SH-SY5Y (cell line): ENCODE data around the gene EFEMP2.

Source experiments
- GATA2 ChIP-seq: IDR thresholded peaks from 2 replicates; pipeline ENCODE4 v1.6.1; 2011; ENCODE audit warnings: mild to moderate bottlenecking, low read depth, low read length
- GATA3 ChIP-seq: IDR thresholded peaks from 2 replicates; pipeline ENCODE4 v1.6.1; 2011; ENCODE audit warnings: low read depth, mild to moderate bottlenecking, low read length, moderate library complexity

EFEMP2 gene

DNA sequence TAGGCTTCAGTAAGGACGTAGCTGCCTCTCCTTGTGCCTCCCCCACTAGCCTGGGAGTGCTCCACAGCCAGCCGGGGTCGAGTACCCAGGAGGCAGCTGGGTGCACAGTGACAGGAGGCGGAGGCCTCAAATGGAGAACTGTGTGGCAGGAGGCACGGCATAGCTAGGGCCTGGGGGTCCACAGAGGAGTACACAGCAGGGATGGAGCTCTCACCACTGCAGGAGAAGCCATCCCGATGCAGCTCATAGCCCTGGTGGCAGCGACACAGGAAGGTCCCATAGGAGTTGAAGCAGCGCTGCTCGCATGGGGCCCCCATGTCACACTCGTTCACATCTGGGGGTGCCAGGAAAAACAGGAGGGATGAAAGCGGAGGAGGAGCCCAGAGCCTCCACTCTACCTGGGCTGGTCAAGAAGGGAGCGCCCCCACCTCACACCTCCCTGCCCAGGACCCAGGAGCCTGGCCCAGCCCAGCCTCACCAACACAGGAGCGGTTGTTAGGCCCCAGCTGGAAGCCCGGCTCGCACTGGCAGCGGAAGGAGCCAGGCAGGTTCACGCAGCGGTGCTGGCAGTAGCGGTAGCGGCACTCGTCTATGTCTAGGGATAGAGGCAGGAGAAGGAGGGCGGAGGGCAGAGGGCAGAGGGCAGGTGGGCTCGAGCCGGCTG is 2.8 kb downstream of the EFEMP2 start:
- TF ChIP-seq GATA2 (no peak), GATA3 (no peak)

DNA sequence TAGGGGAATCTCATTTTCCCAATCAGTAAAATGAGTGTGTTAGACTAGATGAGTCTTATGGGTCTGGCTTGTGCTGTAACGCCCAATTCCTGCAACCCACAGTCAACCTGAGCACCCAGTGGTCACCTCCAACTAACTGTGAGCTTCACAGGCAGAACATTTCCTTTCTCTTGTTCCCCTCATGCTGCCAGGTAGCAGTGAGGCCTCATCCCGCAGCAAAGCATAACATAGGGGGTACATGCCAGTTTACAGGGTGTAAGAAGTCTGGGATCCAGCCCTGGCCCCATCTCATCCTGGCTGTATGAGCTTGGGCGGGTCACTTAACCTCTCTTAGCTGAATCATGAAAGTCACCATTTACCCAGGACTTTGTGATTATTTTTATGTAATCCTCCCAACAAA is 3.7 kb downstream of the EFEMP2 start:
- TF ChIP-seq GATA3 (no peak), GATA2 (no peak)

DNA sequence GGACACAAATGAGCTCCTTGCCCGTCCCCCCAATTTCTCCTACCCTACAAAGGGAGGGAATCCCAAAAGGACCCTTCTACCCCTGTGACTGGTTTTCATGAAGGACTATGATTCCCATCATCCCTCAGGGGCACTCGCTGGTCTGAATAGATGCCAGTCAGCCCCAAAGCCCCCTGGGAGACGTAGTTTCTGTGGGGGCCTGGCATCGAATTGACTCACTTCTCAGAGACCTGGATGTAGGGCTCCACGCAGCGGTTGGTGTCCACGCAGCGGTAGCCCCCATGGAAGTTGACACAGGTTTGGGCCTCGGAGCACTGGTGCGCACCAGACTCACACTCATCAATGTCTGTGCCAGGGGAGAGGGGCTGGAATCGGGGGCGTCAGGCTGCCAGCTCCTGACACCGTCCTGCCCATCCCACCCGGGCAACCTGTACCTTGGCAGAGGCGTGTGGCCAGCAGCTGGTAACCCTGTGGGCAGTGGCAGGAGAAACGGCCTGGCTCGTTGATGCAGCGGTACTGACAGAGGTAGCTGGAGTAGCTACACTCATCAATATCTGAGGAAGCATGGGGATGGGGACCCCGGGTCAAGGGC is 4.4 kb downstream of the EFEMP2 start:
- TF ChIP-seq GATA3: no peak
- no peak for TF ChIP-seq GATA2

DNA sequence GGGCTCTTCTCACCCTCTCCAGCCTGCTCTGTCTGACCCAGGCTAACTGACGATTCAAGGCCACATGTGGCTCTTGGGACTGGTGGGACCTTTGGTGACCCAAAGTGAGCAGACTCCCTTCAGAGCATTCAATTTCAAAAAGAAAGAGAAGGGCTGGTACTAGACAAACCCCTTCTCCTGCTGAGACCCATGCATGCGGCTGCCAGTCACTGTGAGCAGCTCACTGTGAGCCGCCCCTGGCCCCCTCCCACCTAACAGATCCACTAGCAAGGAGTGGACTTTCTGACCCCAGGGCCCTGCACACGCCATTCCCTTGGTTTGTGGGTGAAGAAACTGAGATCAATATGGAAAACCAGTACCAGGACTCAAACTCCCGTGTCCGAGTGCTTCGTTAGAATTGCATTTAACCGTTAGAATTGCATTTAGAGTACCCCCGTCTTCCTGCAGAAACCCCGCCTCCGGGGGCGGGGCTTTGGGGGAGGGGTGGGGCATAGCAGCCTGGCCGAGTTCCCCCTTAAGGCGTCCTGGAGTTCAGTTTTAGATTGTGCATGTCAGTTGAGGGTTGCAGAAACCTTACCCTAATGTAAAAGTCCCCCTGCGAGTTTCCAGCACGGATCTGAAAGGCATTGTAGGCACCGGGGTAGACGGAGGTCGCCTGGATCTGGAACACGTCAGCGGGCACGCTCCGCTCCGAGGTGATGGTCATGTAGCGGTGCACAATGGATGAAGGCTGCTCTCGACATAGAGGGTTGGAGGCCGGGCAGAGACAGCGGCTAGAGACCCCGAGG is 5.1 kb downstream of the EFEMP2 start:
- TF ChIP-seq GATA2: no peak
- no peak for TF ChIP-seq GATA3

DNA sequence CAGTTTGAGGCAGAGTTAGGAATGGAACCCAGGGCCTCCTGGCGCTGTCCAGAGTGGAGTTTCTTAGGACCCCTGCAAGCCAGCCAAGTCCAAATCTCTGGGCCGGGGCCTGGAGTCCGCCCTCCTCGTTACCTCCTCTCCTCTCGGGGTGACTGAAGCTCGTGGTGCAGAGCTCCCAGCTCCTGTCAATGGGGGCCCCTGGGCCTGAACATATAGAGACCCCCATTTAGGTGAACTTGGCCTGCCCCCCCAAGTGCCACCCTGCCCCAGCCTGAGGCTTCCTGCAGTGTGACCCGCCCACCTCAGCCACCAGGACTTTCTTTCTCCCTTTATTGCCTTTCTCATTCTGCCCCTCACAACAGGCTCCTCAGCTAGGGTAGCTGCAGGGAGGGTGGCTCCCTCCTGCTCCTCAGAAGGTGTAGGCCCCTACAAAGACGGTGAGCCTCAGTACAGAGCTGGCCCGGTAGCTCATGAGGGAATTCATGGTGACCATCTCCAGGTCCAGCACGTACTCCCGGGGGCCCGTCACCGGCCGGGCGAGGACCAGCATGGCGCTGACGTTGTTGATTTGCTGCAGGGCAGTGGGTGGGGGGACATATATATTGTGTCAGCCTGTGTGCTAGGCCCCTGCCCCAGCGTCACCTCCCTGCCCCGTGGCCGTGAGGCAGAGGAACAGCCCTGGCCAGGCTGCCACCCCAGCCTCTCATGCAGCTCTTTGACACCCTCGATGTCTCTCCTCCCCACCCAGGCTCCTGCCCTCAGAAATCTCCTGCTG is 5.9 kb downstream of the EFEMP2 start:
- TF ChIP-seq GATA2 (no peak), GATA3 (no peak)

DNA sequence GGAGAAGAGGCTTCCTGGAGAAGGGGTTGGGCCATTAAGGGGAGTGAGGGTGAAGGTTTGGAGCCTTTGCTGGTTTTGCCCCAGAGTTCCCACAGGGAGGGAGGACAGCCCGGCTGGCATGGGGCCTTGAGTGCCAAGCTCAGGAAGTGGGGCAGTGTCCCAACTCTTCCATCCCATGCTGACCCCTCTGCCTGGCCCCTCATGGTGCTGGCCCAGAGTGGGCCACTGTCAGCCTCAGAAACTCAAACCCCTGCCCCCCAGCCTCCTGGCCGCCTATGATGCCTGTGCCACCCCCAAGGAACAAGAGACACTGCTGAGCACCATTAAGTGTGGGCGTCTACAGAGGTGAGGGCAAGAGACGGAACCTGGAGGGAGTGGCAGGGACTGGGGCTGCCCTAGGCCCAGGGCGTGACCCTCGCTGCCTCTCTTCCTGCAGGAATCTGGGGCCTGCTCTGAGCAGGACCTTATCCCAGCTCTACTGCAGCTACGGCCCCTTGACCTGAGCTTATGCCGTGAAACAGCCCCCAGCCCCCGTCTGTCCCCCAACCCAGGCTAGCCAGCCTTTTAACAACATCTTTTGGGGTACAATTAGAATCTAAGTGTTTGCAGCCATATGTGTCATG is 6.9 kb downstream of the EFEMP2 start:
- no peak for TF ChIP-seq GATA2
- TF ChIP-seq GATA3: no peak

DNA sequence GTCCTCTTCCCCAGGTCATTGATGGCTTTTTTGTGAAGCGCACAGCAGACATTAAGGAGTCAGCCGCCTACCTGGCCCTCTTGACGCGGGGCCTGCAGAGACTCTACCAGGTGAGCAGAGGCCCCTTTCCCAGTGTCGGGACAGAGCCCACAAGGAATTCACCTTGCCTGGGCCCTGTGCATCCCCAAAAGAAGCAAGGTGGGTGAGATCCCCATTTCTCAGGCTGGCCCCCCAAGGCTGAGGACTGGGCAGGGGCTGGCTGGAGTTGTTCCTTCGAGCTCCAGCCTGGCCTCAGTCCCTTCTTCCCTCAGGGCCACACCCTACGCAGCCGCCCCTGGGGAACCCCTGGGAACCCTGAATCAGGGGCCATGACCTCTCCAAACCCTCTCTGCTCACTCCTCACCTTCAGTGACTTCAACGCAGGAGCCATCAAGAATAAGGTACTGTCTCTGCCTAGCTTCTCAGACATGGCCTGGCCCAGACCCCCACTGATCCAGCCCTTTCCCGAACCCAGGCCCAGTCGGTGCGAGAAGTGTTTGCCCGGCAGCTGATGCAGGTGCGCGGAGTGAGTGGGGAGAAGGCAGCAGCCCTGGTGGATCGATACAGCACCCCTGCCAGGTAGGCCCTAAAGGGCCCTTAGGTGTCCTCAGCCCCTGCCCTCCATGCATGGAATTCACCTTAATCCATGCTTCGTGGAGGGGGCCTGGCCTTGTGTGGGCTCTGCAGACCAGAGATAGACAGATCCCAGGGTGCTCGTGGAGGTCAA is 7.7 kb downstream of the EFEMP2 start:
- TF ChIP-seq GATA2 (no peak), GATA3 (no peak)

DNA sequence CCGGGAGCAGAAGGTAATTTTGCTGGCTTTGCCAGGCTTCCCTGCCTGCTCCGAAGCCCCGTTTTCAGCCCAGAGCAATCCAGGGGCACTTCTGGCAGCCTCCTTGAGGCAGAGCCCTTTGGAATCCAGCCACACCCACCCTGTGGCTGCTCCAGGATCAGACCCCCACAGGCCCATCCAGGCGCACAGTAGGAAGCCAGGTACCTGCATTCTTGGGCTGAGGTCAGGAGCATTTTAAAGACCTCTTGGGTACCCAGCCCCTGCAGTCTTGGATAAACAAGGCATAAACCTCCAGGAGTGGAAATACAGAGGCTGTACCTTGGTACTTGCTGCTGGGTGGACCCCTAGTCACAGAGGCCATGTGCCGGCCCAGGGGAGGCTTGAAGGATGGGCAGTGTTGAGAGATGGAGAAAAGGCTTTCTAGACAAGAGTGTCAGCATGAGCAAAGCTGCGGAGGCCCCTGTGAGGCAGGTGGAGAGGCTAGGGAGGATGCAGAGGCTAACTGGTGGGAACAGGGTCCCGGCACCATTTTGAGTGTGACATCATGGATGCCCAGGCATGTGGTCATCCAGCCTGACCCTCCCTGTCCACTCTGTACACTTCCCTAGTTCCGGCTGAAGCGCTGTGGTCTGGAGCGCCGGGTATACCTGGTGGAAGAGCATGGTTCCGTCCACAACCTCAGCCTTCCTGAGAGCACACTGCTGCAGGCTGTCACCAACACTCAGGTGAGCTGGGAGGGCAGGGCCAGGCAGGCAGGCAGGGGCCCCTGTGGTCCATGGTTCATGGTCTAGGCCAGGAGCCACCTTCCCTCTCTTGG is 8.5 kb downstream of the EFEMP2 start:
- TF ChIP-seq GATA2: no peak

DNA sequence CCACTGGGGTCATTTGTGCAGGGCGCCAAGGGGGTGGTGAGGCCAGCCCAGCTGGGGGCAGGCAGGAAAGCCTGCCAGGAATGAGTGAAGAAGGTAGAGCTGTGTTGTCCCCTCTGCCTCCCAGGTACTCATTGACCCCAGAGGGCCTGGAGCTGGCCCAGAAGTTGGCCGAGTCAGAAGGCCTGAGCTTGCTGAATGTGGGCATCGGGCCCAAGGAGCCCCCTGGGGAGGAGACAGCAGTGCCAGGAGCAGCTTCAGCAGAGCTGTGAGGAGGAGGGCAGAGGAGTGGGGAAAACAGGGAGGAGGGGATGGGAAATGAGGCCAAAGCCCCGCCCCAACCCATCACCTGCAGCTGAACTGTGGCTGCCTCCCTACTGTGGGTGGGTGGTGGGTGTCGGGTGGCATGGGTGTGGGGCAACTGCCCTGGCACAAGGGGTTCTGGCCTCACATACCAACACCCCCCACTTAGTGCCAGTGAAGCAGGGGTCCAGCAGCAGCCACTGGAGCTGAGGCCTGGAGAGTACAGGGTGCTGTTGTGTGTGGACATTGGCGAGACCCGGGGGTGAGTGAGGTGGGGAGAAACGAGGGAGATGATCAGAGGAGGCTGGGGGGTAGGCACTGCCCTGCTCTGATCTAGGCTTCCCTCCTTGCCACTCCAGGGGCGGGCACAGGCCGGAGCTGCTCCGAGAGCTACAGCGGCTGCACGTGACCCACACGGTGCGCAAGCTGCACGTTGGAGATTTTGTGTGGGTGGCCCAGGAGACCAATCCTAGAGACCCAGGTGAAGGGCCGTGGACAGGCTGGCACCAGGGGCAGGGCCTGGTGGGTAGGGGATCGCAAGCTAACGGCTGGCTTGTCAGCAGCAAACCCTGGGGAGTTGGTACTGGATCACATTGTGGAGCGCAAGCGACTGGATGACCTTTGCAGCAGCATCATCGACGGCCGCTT is 9.4 kb downstream of the EFEMP2 start:
- no peak for TF ChIP-seq GATA2
- TF ChIP-seq GATA3: no peak

DNA sequence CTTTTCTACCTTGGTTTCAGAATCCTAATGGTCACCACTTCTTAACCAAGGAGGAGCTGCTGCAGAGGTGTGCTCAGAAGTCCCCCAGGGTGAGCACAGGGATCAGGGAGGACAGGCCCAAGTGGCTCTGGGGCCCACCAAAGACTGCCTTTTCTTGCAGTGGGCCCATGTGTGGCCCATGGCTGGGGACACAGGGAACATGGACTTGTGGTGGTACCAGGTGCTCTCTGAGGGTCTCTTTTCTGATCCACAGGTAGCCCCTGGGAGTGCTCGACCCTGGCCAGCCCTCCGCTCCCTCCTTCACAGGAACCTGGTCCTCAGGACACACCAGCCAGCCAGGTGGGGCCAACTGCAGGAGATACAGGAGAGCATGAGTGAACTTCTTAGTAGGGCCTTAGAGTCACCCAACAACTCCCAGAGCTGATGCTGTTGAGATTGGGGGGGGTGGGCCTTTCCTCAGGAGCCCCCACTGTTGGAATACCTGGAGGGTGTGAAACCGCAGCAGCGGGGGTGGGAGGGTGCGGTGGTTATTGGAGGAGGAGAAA is 10.3 kb downstream of the EFEMP2 start:
- TF ChIP-seq GATA3 (no peak), GATA2 (no peak)

DNA sequence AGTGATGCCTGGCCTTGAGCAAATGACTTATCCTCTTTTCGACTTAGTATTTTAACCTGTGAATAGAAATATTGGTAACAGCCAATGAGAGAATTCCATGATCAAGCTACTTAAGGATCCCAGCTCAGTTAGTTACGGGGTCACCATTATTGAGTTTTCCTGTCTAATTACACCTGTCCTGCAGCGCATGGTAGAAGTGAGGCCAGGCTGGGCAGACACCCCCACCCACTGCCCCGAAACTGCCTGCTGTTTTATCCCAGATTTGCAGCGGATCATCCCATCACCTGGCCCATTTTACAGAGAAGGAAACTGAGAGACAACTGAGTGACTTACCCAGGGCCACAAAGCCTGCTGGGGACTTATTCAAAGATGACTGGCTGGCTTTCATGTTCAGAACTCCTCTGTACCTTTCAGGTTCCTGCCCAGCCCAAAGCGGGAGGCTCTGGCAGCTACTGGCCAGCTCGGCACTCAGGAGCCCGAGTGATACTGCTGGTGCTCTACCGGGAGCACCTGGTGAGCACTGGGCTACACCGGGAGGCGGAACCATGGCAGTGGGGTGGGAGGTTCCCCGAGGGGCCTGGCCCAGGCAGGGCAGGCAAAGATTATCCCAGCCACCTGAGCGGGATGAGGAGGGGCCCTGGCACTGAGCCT is 10.9 kb downstream of the EFEMP2 start:
- no peak for TF ChIP-seq GATA3
- TF ChIP-seq GATA2: no peak

DNA sequence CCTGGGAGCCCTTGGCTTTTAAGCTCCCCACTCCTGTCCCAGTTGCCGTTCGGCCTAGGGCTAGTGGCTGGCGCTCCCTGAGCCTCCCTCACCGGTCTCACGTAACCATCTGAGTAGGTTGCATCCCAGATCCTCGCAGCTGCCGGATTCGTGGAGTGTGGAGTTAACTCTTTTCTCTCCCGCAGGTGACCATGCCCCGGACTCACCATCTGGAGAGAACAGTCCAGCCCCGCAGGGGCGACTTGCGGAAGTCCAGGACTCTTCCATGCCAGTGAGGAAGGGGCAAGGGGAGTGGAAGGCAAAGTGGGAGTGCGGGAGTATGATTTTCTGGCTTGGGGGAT is 11.5 kb downstream of the EFEMP2 start:
- TF ChIP-seq GATA3: no peak
